Activated CD8-positive, alpha-beta memory T cell treated with anti-CD3 and anti-CD28 coated beads, Interleukin-2, amount 50 U/mL, for 48 hours (primary cell): ENCODE measurements around the gene ZDHHC15.
"Not testable (repeated sequence)": the region's sequence is repeated elsewhere in the genome, so short reads cannot be mapped to it uniquely, and the experiment has no call there.

Experiments used
- DNase-seq: peaks from one replicate; pipeline ENCODE4 v3.0.0-alpha.2; 2020

ZDHHC15 gene

GRCh38 chrX:75522565-75523431, at the start of gene ZDHHC15:
TSS of gene ZDHHC15 (minus strand) at chrX:75523037. CDS start at chrX:75523024, 13 bp downstream.
- peak; percentile 64 for DNase-seq

- not testable (repeated sequence) for DNase-seq
Observed at GRCh38 chrX:75560544-75560943, 37.7 kb upstream of the ZDHHC15 start.

- DNase-seq, result no peak
Observed at GRCh38 chrX:75547783-75548182, 24.9 kb upstream of the ZDHHC15 start.

- DNase-seq, result no peak
Observed at GRCh38 chrX:75546724-75547511, 24.1 kb upstream of the ZDHHC15 start.

- DNase-seq, result no peak
Observed at GRCh38 chrX:75544786-75545185, 21.9 kb upstream of the ZDHHC15 start.

- DNase-seq, result no peak
Observed at GRCh38 chrX:75483933-75484332, 38.9 kb downstream of the ZDHHC15 start.

- not testable (repeated sequence) for DNase-seq
Observed at GRCh38 chrX:75461780-75462179, 61.1 kb downstream of the ZDHHC15 start.

- DNase-seq, result no peak
Observed at GRCh38 chrX:75421688-75422230, 101.1 kb downstream of the ZDHHC15 start.

GRCh38 chrX:75407153-75407552, 115.7 kb downstream of the ZDHHC15 start:
- DNase-seq, result not testable (repeated sequence)

- DNase-seq, result no peak
Observed at GRCh38 chrX:75390470-75390869, 132.4 kb downstream of the ZDHHC15 start.

- no peak for DNase-seq
Observed at GRCh38 chrX:75369721-75370120, 153.1 kb downstream of the ZDHHC15 start.

- DNase-seq, result no peak
Observed at GRCh38 chrX:75366861-75367260, 156.0 kb downstream of the ZDHHC15 start.

GRCh38 chrX:75365243-75365975, 157.4 kb downstream of the ZDHHC15 start:
- DNase-seq, result no peak

GRCh38 chrX:75361788-75362187, 161.0 kb downstream of the ZDHHC15 start:
- DNase-seq, result no peak

GRCh38 chrX:75348601-75349000, 174.2 kb downstream of the ZDHHC15 start:
- DNase-seq, result not testable (repeated sequence)

GRCh38 chrX:75337525-75337924, 185.3 kb downstream of the ZDHHC15 start:
- DNase-seq, result no peak

GRCh38 chrX:75335127-75335458, 187.7 kb downstream of the ZDHHC15 start:
- DNase-seq, result no peak

- DNase-seq, result not testable (repeated sequence)
Observed at GRCh38 chrX:75334407-75335126, 188.3 kb downstream of the ZDHHC15 start.

GRCh38 chrX:75327607-75328006, 195.2 kb downstream of the ZDHHC15 start:
- no peak for DNase-seq
